K562 (cell line): ENCODE data around the gene TUBA4B. TPM values are rescaled to one million over a fixed set of nuclear protein-coding genes. Genes with fewer than 3 reads are reported as not detected.

ENCODE experiments used
- COPS2 ChIP-seq: fragments of 450-650 bp; conservative IDR thresholded peaks from 2 replicates; pipeline ENCODE4 v1.6.1; 2016; ENCODE audit warnings: mild to moderate bottlenecking, moderate library complexity
- HIVEP1 ChIP-seq: fragments of 250-450 bp; sonication (Bioruptor Pico); IDR thresholded peaks from 2 replicates; pipeline ENCODE4 v1.4.0; 2020; ENCODE audit warnings: mild to moderate bottlenecking
- NCOA2 ChIP-seq, 2 experiments: fragments of 450-650 bp; IDR thresholded peaks; 2 replicates each; pipeline ENCODE4 v1.6.1; 2018; ENCODE audit warnings: mild to moderate bottlenecking in 2 of 2, moderate library complexity in 1 of 2; ENCODE audit not compliant: partially characterized antibody in 2 of 2
- SMC3 ChIP-seq: conservative IDR thresholded peaks from 2 replicates; pipeline ENCODE4 v1.6.1; 2011; ENCODE audit warnings: low read depth, low read length, improper control_type of control experiment; ENCODE audit not compliant: insufficient read depth
- SRF ChIP-seq, 2 experiments: fragments of 250-450, 450-650 bp in 1 of 2; sonication (Bioruptor Pico) in 1 of 2; sonication (generic) in 1 of 2; formaldehyde crosslinking; IDR thresholded peaks; 2 replicates each; pipeline versions ENCODE4 v1.5.0 to v1.5.1; 2020 to 2022; ENCODE audit warnings: mild to moderate bottlenecking in 1 of 2, missing genetic modification reagents in 1 of 2
- polyA plus RNA-seq, 8 experiments: library from polyadenylated mRNA; depleted of rRNA in 4 of 8; stranded (reverse) in 5 of 8; unstranded in 3 of 8; fragments of >200 nt; fragmentation: Nextera tagmentation in 2 of 8; fragmentation: Illumina TruSeq in 1 of 8; extraction: Ambion mirVana in 2 of 8; extraction: Trizol in 1 of 8; gene quantifications; 2 replicates each; pipeline versions ENCODE4 v1.2.1 to v1.2.3, GENCODE V29; 2011 to 2014; ENCODE audit warnings: inconsistent platforms in 1 of 8, missing spikeins in 1 of 8
- total RNA-seq, 7 experiments: library from RNA; depleted of rRNA in 6 of 7; stranded (reverse); fragments of >200 nt in 6 of 7; fragmentation: Illumina TruSeq in 2 of 7; extraction: Trizol in 2 of 7; gene quantifications; 2 replicates each; pipeline versions ENCODE4 v1.2.1 to v1.2.3, GENCODE V29; 2011 to 2021; ENCODE audit warnings: low replicate concordance in 1 of 7
- TF ChIP-seq, protein P1 (sequence below), 3 experiments: fragments of 200-800 bp in 1 of 3; sonication (Bioruptor generic) in 1 of 3; sonication (generic) in 1 of 3; formaldehyde crosslinking in 1 of 3; IDR thresholded peaks; 2 replicates each; pipeline versions ENCODE4 v1.6.1 to v1.8.0; 2016 to 2022; ENCODE audit warnings: mild to moderate bottlenecking in 2 of 3, missing compliant biosample characterization in 2 of 3, missing genetic modification characterization in 2 of 3, missing genetic modification reagents in 1 of 3
- TF ChIP-seq, protein P2 (sequence below): fragments of 200-600 bp; sonication (generic); IDR thresholded peaks from one replicate; pipeline ENCODE4 v1.6.1; 2012; ENCODE audit warnings: mild to moderate bottlenecking, low read depth, low read length, inconsistent platforms
- TF ChIP-seq, protein P3 (sequence below): sonication (generic); formaldehyde crosslinking; IDR thresholded peaks from 2 replicates; pipeline ENCODE4 v1.8.1; 2023; ENCODE audit warnings: mild to moderate bottlenecking, missing genetic modification reagents
- TF ChIP-seq, protein P4 (sequence below): fragments of 450-650 bp; formaldehyde crosslinking; IDR thresholded peaks from 2 replicates; pipeline ENCODE4 v1.4.0; 2020; ENCODE audit warnings: mild to moderate bottlenecking, mixed read lengths

Gene TUBA4B
- total and polyA plus RNA-seq, 9 of the 15 experiments (the other 6 are each of a cell fraction or from before 2014, with no cell fraction given) = 0.04 TPM; not detected in 8

DNA sequence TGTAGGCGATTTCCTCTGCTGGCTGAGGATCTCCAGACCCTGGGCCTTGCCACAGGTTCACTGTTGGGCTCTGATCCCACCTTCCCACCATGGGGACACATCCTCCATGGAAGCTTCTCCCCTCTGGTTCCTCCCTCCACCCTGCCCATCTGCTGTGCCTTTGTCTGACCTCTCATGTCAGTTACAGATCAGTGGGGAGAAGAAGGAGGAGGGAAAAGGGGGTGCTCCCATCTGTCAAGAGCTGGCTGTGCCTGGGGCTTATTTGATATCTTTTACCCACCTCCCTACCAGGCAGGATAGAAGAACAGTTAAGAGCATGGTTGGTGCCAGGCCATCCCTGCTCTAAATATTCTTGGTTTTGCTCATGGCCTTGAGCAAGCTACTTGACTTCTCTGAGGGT lies 13.8 kb downstream of the TUBA4B start (continued):
- TF ChIP-seq, protein P1, sequence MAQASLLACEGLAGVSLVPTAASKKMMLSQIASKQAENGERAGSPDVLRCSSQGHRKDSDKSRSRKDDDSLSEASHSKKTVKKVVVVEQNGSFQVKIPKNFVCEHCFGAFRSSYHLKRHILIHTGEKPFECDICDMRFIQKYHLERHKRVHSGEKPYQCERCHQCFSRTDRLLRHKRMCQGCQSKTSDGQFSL (CRISPR knock-in tag; IDR thresholded peaks at IDR 0.05) = no peak
- TF ChIP-seq, protein P1 (tag; IDR thresholded peaks at IDR 0.05) = no peak
- TF ChIP-seq NCOA2 (IDR thresholded peaks at IDR 0.05; ENCODE audit: partially characterized antibody in 2 of 2) (no peak), SMC3 (no peak), HIVEP1 (CRISPR knock-in tag) (no peak), COPS2 (no peak), SRF (CRISPR knock-in tag; IDR thresholded peaks at IDR 0.05) (no peak)
- TF ChIP-seq, protein P2, sequence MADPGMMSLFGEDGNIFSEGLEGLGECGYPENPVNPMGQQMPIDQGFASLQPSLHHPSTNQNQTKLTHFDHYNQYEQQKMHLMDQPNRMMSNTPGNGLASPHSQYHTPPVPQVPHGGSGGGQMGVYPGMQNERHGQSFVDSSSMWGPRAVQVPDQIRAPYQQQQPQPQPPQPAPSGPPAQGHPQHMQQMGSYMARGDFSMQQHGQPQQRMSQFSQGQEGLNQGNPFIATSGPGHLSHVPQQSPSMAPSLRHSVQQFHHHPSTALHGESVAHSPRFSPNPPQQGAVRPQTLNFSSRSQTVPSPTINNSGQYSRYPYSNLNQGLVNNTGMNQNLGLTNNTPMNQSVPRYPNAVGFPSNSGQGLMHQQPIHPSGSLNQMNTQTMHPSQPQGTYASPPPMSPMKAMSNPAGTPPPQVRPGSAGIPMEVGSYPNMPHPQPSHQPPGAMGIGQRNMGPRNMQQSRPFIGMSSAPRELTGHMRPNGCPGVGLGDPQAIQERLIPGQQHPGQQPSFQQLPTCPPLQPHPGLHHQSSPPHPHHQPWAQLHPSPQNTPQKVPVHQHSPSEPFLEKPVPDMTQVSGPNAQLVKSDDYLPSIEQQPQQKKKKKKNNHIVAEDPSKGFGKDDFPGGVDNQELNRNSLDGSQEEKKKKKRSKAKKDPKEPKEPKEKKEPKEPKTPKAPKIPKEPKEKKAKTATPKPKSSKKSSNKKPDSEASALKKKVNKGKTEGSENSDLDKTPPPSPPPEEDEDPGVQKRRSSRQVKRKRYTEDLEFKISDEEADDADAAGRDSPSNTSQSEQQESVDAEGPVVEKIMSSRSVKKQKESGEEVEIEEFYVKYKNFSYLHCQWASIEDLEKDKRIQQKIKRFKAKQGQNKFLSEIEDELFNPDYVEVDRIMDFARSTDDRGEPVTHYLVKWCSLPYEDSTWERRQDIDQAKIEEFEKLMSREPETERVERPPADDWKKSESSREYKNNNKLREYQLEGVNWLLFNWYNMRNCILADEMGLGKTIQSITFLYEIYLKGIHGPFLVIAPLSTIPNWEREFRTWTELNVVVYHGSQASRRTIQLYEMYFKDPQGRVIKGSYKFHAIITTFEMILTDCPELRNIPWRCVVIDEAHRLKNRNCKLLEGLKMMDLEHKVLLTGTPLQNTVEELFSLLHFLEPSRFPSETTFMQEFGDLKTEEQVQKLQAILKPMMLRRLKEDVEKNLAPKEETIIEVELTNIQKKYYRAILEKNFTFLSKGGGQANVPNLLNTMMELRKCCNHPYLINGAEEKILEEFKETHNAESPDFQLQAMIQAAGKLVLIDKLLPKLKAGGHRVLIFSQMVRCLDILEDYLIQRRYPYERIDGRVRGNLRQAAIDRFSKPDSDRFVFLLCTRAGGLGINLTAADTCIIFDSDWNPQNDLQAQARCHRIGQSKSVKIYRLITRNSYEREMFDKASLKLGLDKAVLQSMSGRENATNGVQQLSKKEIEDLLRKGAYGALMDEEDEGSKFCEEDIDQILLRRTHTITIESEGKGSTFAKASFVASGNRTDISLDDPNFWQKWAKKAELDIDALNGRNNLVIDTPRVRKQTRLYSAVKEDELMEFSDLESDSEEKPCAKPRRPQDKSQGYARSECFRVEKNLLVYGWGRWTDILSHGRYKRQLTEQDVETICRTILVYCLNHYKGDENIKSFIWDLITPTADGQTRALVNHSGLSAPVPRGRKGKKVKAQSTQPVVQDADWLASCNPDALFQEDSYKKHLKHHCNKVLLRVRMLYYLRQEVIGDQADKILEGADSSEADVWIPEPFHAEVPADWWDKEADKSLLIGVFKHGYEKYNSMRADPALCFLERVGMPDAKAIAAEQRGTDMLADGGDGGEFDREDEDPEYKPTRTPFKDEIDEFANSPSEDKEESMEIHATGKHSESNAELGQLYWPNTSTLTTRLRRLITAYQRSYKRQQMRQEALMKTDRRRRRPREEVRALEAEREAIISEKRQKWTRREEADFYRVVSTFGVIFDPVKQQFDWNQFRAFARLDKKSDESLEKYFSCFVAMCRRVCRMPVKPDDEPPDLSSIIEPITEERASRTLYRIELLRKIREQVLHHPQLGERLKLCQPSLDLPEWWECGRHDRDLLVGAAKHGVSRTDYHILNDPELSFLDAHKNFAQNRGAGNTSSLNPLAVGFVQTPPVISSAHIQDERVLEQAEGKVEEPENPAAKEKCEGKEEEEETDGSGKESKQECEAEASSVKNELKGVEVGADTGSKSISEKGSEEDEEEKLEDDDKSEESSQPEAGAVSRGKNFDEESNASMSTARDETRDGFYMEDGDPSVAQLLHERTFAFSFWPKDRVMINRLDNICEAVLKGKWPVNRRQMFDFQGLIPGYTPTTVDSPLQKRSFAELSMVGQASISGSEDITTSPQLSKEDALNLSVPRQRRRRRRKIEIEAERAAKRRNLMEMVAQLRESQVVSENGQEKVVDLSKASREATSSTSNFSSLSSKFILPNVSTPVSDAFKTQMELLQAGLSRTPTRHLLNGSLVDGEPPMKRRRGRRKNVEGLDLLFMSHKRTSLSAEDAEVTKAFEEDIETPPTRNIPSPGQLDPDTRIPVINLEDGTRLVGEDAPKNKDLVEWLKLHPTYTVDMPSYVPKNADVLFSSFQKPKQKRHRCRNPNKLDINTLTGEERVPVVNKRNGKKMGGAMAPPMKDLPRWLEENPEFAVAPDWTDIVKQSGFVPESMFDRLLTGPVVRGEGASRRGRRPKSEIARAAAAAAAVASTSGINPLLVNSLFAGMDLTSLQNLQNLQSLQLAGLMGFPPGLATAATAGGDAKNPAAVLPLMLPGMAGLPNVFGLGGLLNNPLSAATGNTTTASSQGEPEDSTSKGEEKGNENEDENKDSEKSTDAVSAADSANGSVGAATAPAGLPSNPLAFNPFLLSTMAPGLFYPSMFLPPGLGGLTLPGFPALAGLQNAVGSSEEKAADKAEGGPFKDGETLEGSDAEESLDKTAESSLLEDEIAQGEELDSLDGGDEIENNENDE = no peak
- TF ChIP-seq, protein P3, sequence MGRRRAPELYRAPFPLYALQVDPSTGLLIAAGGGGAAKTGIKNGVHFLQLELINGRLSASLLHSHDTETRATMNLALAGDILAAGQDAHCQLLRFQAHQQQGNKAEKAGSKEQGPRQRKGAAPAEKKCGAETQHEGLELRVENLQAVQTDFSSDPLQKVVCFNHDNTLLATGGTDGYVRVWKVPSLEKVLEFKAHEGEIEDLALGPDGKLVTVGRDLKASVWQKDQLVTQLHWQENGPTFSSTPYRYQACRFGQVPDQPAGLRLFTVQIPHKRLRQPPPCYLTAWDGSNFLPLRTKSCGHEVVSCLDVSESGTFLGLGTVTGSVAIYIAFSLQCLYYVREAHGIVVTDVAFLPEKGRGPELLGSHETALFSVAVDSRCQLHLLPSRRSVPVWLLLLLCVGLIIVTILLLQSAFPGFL (CRISPR knock-in tag) = no peak
- TF ChIP-seq, protein P4, sequence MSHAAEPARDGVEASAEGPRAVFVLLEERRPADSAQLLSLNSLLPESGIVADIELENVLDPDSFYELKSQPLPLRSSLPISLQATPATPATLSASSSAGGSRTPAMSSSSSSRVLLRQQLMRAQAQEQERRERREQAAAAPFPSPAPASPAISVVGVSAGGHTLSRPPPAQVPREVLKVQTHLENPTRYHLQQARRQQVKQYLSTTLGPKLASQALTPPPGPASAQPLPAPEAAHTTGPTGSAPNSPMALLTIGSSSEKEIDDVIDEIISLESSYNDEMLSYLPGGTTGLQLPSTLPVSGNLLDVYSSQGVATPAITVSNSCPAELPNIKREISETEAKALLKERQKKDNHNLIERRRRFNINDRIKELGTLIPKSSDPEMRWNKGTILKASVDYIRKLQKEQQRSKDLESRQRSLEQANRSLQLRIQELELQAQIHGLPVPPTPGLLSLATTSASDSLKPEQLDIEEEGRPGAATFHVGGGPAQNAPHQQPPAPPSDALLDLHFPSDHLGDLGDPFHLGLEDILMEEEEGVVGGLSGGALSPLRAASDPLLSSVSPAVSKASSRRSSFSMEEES (CRISPR knock-in tag) = no peak
